ENCODE data around the gene FRMPD1.

DNA sequence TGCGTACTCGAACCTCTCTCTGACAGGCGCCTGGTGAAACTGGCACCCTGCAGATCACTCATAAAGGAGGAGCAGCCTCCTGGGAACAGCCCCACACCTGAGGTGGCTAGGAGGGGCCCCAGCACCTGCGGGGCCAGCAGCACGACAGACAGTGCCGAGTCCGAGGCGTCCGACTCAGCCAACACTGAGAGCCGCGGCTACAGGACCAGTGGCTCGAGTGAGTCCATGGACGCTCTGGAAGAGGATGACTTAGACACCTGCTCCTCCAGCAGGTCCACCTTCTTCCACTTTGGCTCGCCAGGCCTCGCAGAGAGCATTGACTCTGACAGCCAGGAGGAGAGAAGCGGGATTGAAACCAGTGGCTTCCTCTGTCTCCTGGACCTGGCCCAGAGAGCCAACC, 89.4 kb downstream of the FRMPD1 start:
- TF ChIP-seq POLR2A (IDR thresholded peaks at IDR 0.05) = no peak
- TF ChIP-seq, protein P1, sequence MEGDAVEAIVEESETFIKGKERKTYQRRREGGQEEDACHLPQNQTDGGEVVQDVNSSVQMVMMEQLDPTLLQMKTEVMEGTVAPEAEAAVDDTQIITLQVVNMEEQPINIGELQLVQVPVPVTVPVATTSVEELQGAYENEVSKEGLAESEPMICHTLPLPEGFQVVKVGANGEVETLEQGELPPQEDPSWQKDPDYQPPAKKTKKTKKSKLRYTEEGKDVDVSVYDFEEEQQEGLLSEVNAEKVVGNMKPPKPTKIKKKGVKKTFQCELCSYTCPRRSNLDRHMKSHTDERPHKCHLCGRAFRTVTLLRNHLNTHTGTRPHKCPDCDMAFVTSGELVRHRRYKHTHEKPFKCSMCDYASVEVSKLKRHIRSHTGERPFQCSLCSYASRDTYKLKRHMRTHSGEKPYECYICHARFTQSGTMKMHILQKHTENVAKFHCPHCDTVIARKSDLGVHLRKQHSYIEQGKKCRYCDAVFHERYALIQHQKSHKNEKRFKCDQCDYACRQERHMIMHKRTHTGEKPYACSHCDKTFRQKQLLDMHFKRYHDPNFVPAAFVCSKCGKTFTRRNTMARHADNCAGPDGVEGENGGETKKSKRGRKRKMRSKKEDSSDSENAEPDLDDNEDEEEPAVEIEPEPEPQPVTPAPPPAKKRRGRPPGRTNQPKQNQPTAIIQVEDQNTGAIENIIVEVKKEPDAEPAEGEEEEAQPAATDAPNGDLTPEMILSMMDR (IDR thresholded peaks at IDR 0.05 in 4 of 5, conservative IDR thresholded peaks at IDR 0.05 in 1 of 5) = no peak

Data from gastrocnemius medialis (tissue), 4 donors.